Tibial artery (tissue), 4 donors: ENCODE data around the gene GPC6.

Experiments
- DNase-seq, 2 donors: peaks; one replicate each; pipeline ENCODE4 v3.0.0-alpha.2; 2019
- H3K27ac ChIP-seq, 2 donors: fragments of 200-600 bp; sonication (generic) in 1 of 2; 1 replicate in 1 of 2; 2 replicates in 1 of 2; pipeline ENCODE4 v1.5.1; 2018 to 2019; ENCODE audit warnings: mild to moderate bottlenecking in 1 of 2
- H3K27me3 ChIP-seq, 2 donors: fragments of 200-600 bp; sonication (generic) in 1 of 2; one replicate each; pipeline versions ENCODE4 v1.5.1 to v1.6.0; 2016 to 2019
- H3K36me3 ChIP-seq, 3 donors: fragments of 200-600 bp; sonication (generic) in 2 of 3; one replicate each; pipeline ENCODE4 v1.5.1; 2016 to 2019; ENCODE audit warnings: mild to moderate bottlenecking in 2 of 3
- H3K4me1 ChIP-seq, 4 donors: fragments of 200-600 bp; sonication (generic) in 2 of 4; 1 replicate in 3 of 4; 2 replicates in 1 of 4; pipeline ENCODE4 v1.5.1; 2016 to 2019
- H3K4me3 ChIP-seq, 2 donors: fragments of 200-600 bp; sonication (generic) in 1 of 2; 1 replicate in 1 of 2; 2 replicates in 1 of 2; pipeline ENCODE4 v1.5.1; 2018 to 2019; ENCODE audit warnings: mild to moderate bottlenecking in 2 of 2
- H3K9me3 ChIP-seq, 3 donors: fragments of 200-600 bp; sonication (generic) in 1 of 3; one replicate each; pipeline ENCODE4 v1.5.1; 2016 to 2019
- intact Hi-C: fragments of 100-400 bp; cut with DNase I; formaldehyde crosslinking; loops from one replicate; pipeline ENCODE4 v1.15.0; 2023; ENCODE audit warnings: low total_unique reads
- TF ChIP-seq, protein P1 (sequence below), 2 experiments: fragments of 200-600 bp in 1 of 2; fragments of 450-650 bp in 1 of 2; IDR thresholded peaks; one replicate each; pipeline ENCODE4 v1.5.1; 2017 to 2019; ENCODE audit warnings: antibody characterized with exemption in 2 of 2, mild to moderate bottlenecking in 1 of 2, moderate library complexity in 1 of 2

Gene GPC6

DNA sequence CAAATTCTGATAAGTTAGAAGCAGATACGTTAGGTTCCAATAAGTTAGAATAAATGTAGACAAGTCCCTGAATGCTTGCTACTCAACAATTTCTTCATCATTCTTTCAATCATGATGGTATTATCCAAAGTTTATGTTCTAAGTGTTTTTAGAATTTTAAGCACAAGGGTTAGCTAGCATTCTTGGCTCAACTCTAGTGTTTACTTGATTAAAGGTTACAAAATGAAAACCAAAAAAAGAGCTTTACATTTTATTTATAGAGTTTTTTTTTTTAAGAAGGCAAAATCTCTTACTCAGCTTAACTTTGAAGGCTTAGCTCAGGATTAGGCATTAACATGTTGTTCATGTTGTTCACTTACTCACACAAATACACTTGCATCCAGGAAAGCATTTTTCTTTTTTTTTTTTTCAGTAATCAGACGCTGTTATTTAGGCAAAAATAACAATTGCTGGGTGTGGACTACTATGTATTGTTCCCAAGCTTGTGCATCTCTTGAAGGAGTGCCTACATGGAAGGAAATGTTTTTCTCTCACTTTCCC is 832.3 kb downstream of the GPC6 start:
- Histone ChIP-seq H3K27me3 (no peaks in the 10 kb centered on the region), H3K4me1 (no peaks in the 10 kb centered on the region), H3K4me3 (no peak overlapping the region), H3K9me3 (no peaks in the 10 kb centered on the region), H3K27ac (no peak overlapping the region), H3K36me3 (no peaks in the 10 kb centered on the region)
- DNase-seq = no peak
- intact Hi-C loops = no loop called here
- TF ChIP-seq, protein P1, sequence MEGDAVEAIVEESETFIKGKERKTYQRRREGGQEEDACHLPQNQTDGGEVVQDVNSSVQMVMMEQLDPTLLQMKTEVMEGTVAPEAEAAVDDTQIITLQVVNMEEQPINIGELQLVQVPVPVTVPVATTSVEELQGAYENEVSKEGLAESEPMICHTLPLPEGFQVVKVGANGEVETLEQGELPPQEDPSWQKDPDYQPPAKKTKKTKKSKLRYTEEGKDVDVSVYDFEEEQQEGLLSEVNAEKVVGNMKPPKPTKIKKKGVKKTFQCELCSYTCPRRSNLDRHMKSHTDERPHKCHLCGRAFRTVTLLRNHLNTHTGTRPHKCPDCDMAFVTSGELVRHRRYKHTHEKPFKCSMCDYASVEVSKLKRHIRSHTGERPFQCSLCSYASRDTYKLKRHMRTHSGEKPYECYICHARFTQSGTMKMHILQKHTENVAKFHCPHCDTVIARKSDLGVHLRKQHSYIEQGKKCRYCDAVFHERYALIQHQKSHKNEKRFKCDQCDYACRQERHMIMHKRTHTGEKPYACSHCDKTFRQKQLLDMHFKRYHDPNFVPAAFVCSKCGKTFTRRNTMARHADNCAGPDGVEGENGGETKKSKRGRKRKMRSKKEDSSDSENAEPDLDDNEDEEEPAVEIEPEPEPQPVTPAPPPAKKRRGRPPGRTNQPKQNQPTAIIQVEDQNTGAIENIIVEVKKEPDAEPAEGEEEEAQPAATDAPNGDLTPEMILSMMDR (IDR thresholded peaks at IDR 0.05) = no peak

DNA sequence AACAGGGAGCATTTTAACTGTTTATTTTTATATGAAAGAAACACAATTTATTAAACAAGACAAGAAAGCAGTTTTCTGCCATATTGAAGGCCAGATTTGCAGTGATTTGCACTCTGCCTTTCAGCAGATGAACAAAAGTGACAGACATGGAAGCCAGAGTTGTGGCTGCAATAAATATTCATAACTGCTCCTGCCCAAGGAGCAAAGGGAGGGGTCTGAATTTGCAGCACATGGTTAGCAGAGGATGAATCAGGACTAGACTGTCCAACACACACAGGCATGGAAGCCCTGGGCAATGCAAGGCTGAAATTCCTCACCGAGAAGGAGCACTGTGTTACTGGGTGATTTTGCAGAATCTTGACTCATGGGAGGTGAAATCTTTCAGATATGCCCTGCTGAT is 834.7 kb downstream of the GPC6 start:
- no peak overlapping the region for H3K27ac ChIP-seq
- TF ChIP-seq, protein P1 (IDR thresholded peaks at IDR 0.05) = no peak
- H3K9me3 ChIP-seq = no peaks in the 10 kb centered on the region
- no peaks in the 10 kb centered on the region for H3K4me1 ChIP-seq
- no peaks in the 10 kb centered on the region for H3K36me3 ChIP-seq
- DNase-seq = no peak
- no peaks in the 10 kb centered on the region for H3K27me3 ChIP-seq
- no peak overlapping the region for H3K4me3 ChIP-seq
- intact Hi-C loops = no loop called here

DNA sequence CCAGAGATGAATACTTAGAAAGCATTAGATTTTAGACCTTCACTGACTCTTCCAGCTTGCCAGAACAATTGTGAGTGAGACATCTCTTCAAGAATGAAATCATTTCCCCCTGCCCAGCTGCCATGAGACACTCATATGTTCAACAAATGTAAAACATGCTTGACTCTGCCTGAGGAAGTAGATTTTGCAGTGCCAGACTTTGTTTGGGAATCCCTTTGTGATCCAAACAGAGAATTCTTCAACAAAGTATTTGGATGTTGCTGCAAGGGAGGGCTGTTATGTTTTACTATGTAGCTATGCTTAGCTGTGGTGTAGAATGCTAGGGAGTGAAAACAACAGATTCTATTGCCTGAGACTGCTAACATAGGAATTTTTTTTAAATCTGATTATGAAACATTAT is 836.5 kb downstream of the GPC6 start:
- TF ChIP-seq, protein P1 (IDR thresholded peaks at IDR 0.05) = no peak
- Histone ChIP-seq H3K4me1 (no peaks in the 10 kb centered on the region), H3K4me3 (no peak overlapping the region), H3K9me3 (no peaks in the 10 kb centered on the region), H3K36me3 (no peaks in the 10 kb centered on the region), H3K27ac (no peak overlapping the region), H3K27me3 (no peaks in the 10 kb centered on the region)
- intact Hi-C loops = no loop called here
- DNase-seq = no peak

DNA sequence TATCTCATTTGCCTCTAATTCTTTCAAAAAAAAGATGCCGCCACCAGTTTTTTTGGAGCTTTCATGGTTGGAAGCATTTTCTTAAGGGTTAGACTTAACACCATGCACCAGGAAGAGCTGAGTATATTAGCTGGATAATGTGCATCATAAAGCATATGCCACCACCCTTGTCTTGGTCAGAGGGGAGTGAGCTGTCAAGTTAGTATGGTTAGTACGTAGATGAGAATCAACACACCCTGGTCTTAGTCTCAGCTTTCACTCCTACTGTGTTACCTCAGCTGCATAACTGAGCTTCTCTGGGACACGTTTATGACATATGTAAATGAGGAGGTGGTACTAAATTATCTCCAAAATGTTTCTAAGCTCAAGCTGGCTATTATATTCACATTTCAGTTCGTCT is 837.2 kb downstream of the GPC6 start:
- H3K4me1 ChIP-seq = no peaks in the 10 kb centered on the region
- intact Hi-C loops = no loop called here
- no peaks in the 10 kb centered on the region for H3K36me3 ChIP-seq
- TF ChIP-seq, protein P1 (IDR thresholded peaks at IDR 0.05) = no peak
- H3K27ac ChIP-seq = no peak overlapping the region
- no peaks in the 10 kb centered on the region for H3K9me3 ChIP-seq
- no peak for DNase-seq
- H3K4me3 ChIP-seq = no peak overlapping the region
- no peaks in the 10 kb centered on the region for H3K27me3 ChIP-seq

DNA sequence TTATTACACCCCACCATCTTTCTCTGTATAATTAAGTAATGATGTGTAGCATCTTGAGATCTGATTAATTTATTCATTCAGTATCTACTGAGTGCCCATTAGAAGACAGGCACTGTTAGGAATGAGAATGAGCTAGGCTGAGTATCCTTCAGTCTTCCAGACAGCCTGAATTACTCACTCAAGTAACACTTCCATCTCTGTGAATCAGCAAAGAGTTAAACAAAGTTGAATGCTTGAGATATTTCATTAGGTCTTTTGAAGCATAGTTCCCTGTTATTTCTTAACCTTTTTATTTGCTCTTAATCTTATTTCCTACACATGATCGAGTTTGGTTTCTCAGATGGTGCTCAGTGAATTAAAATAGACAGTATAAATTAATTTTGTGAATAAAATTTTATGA is 839.1 kb downstream of the GPC6 start:
- no peaks in the 10 kb centered on the region for H3K9me3 ChIP-seq
- no peak overlapping the region for H3K4me3 ChIP-seq
- H3K36me3 ChIP-seq = no peaks in the 10 kb centered on the region
- intact Hi-C loops = no loop called here
- no peaks in the 10 kb centered on the region for H3K4me1 ChIP-seq
- no peak overlapping the region for H3K27ac ChIP-seq
- TF ChIP-seq, protein P1 (IDR thresholded peaks at IDR 0.05) = no peak
- H3K27me3 ChIP-seq = no peaks in the 10 kb centered on the region
- no peak for DNase-seq
